ENCODE measurements around the gene TRAF3.
"Not testable (repeated sequence)": the region's sequence is repeated elsewhere in the genome, so short reads cannot be mapped to it uniquely, and the experiment has no call there.

The TRAF3 gene

GRCh38 chr14:102918438-102918837, 141.2 kb downstream of the TRAF3 start:
- in situ Hi-C loops (cut with MboI; ENCODE audit: low sequenced_read_pairs) = no loop called here

- in situ Hi-C loops (cut with MboI; ENCODE audit: low sequenced_read_pairs) = no loop called here
These were observed 143.2 kb downstream of the TRAF3 start for GRCh38 chr14:102920273-102920997.

- in situ Hi-C loops (cut with MboI; ENCODE audit: low sequenced_read_pairs) = no loop called here
These were observed 143.7 kb downstream of the TRAF3 start for GRCh38 chr14:102920998-102921304.

- in situ Hi-C loops (cut with MboI; ENCODE audit: low sequenced_read_pairs) = no loop called here
These were observed 145.4 kb downstream of the TRAF3 start, which contains the start of gene AMN for GRCh38 chr14:102922490-102923200. Gene AMN (plus strand): TSS chr14:102922663. CDS start chr14:102922689, 26 bp downstream.

GRCh38 chr14:102923201-102923924, 146.1 kb downstream of the TRAF3 start:
- in situ Hi-C loops (cut with MboI; ENCODE audit: low sequenced_read_pairs) = no loop called here

- in situ Hi-C loops (cut with MboI; ENCODE audit: low sequenced_read_pairs) = no loop called here
These were observed 146.8 kb downstream of the TRAF3 start for GRCh38 chr14:102923925-102924486.

GRCh38 chr14:102924632-102925588, 147.7 kb downstream of the TRAF3 start:
- in situ Hi-C loops (cut with MboI; ENCODE audit: low sequenced_read_pairs) = no loop called here

GRCh38 chr14:102925646-102926045, 148.4 kb downstream of the TRAF3 start:
- in situ Hi-C loops (cut with MboI; ENCODE audit: low sequenced_read_pairs) = no loop called here

- in situ Hi-C loops (cut with MboI; ENCODE audit: low sequenced_read_pairs) = no loop called here
These were observed 148.9 kb downstream of the TRAF3 start for GRCh38 chr14:102926104-102926503.

GRCh38 chr14:102926840-102927239, 149.6 kb downstream of the TRAF3 start:
- in situ Hi-C loops (cut with MboI; ENCODE audit: low sequenced_read_pairs) = not testable (repeated sequence)

- in situ Hi-C loops (cut with MboI; ENCODE audit: low sequenced_read_pairs) = no loop called here
These were observed 150.2 kb downstream of the TRAF3 start for GRCh38 chr14:102927346-102927877.

- in situ Hi-C loops (cut with MboI; ENCODE audit: low sequenced_read_pairs) = no loop called here
These were observed 150.7 kb downstream of the TRAF3 start for GRCh38 chr14:102927878-102928411.

GRCh38 chr14:102928412-102929240, 151.4 kb downstream of the TRAF3 start:
- in situ Hi-C loops (cut with MboI; ENCODE audit: low sequenced_read_pairs) = no loop called here

- in situ Hi-C loops (cut with MboI; ENCODE audit: low sequenced_read_pairs) = no loop called here
These were observed 152.2 kb downstream of the TRAF3 start for GRCh38 chr14:102929241-102930137.

- in situ Hi-C loops (cut with MboI; ENCODE audit: low sequenced_read_pairs) = no loop called here
These were observed 153.0 kb downstream of the TRAF3 start for GRCh38 chr14:102930138-102930752.

GRCh38 chr14:102930753-102931579, 153.7 kb downstream of the TRAF3 start:
- in situ Hi-C loops (cut with MboI; ENCODE audit: low sequenced_read_pairs) = no loop called here

All from HL-60/S4 (cell line).